GM18499 (cell line): ENCODE measurements around the gene TUBGCP2.

ENCODE experiments used
- ATAC-seq: cut with Tn5 transposase; IDR thresholded peaks from one replicate; pipeline ENCODE4 v1.9.1; 2021; ENCODE audit warnings: moderate number of reproducible peaks; ENCODE audit not compliant: insufficient read depth, unreplicated experiment

The TUBGCP2 gene

GRCh38 chr10:133344236-133344635 is 35.6 kb upstream of the TUBGCP2 start:
- ATAC-seq, result no peak

- ATAC-seq, result no peak
Observed at GRCh38 chr10:133343558-133343957, 34.9 kb upstream of the TUBGCP2 start.

- ATAC-seq, result no peak
Observed at GRCh38 chr10:133342942-133343341, 34.3 kb upstream of the TUBGCP2 start.

- ATAC-seq, result no peak
Observed at GRCh38 chr10:133341983-133342382, 33.3 kb upstream of the TUBGCP2 start.

- ATAC-seq, result no peak
Observed at GRCh38 chr10:133339708-133340380, 31.2 kb upstream of the TUBGCP2 start.

- no peak for ATAC-seq
Observed at GRCh38 chr10:133338080-133339071, 29.7 kb upstream of the TUBGCP2 start.

GRCh38 chr10:133337370-133337725 is 28.7 kb upstream of the TUBGCP2 start:
- ATAC-seq, result no peak

- no peak for ATAC-seq
Observed at GRCh38 chr10:133336577-133337369, 28.1 kb upstream of the TUBGCP2 start, which contains the start of gene CALY. TSS of gene CALY (minus strand) at chr10:133336896. CDS start at chr10:133328989, 7,907 bp downstream.

GRCh38 chr10:133336118-133336576 is 27.5 kb upstream of the TUBGCP2 start:
- ATAC-seq, result no peak

GRCh38 chr10:133335246-133336117 is 26.8 kb upstream of the TUBGCP2 start:
- no peak for ATAC-seq

GRCh38 chr10:133334503-133335245 is 26.0 kb upstream of the TUBGCP2 start:
- no peak for ATAC-seq

- ATAC-seq, result no peak
Observed at GRCh38 chr10:133332936-133333699, 24.4 kb upstream of the TUBGCP2 start.

- peak; percentile 73 for ATAC-seq
Observed at GRCh38 chr10:133329491-133330202, 21.0 kb upstream of the TUBGCP2 start.

- ATAC-seq, result no peak
Observed at GRCh38 chr10:133328358-133329343, 20.0 kb upstream of the TUBGCP2 start.

- no peak for ATAC-seq
Observed at GRCh38 chr10:133327651-133328357, 19.1 kb upstream of the TUBGCP2 start.
